HepG2 (cell line): Measurements from ENCODE around the gene CST3. TPM values are rescaled to one million over a fixed set of nuclear protein-coding genes. Genes with fewer than 3 reads are reported as not detected.

ENCODE experiments used
- ARID2 ChIP-seq: sonication (generic); formaldehyde crosslinking; IDR thresholded peaks from 2 replicates; pipeline ENCODE4 v1.8.1; 2022; ENCODE audit warnings: mild to moderate bottlenecking, missing genetic modification reagents, borderline replicate concordance
- ATF7-NPFF ChIP-seq: sonication (generic); formaldehyde crosslinking; IDR thresholded peaks from 2 replicates; pipeline ENCODE4 v1.8.1; 2023; ENCODE audit warnings: mild to moderate bottlenecking, low read depth, missing genetic modification reagents, moderate library complexity
- HOXA5 ChIP-seq: sonication (generic); formaldehyde crosslinking; IDR thresholded peaks from 2 replicates; pipeline ENCODE4 v1.4.0; 2020; ENCODE audit warnings: missing genetic modification reagents
- KAT2B ChIP-seq: fragments of 150-350 bp; IDR thresholded peaks from 2 replicates; pipeline ENCODE4 v1.6.1; 2014; ENCODE audit warnings: low read depth, low read length, borderline replicate concordance
- MZF1 ChIP-seq: sonication (generic); formaldehyde crosslinking; IDR thresholded peaks from 2 replicates; pipeline ENCODE4 v1.8.1; 2023; ENCODE audit warnings: mild to moderate bottlenecking, missing genetic modification reagents, borderline replicate concordance
- NR2C2 ChIP-seq: sonication (generic); formaldehyde crosslinking; IDR thresholded peaks from 2 replicates; pipeline ENCODE4 v1.4.0; 2020; ENCODE audit warnings: missing genetic modification reagents, mild to moderate bottlenecking, moderate library complexity, borderline replicate concordance
- PHF21A ChIP-seq: sonication (generic); formaldehyde crosslinking; IDR thresholded peaks from 2 replicates; pipeline ENCODE4 v1.5.0; 2020; ENCODE audit warnings: mild to moderate bottlenecking, missing genetic modification reagents
- RBM22 ChIP-seq: fragments of 200-400 bp; formaldehyde crosslinking; optimal IDR thresholded peaks from 2 replicates; pipeline ENCODE3; 2017; ENCODE audit warnings: mild to moderate bottlenecking, low read length, moderate library complexity
- SIX4 ChIP-seq: sonication (generic); formaldehyde crosslinking; IDR thresholded peaks from 2 replicates; pipeline ENCODE4 v1.4.0; 2020; ENCODE audit warnings: missing genetic modification reagents
- YEATS2 ChIP-seq: sonication (generic); formaldehyde crosslinking; IDR thresholded peaks from 2 replicates; pipeline ENCODE4 v1.4.0; 2020; ENCODE audit warnings: missing genetic modification reagents, borderline replicate concordance
- ZFP36L1 ChIP-seq: sonication (generic); formaldehyde crosslinking; IDR thresholded peaks from 2 replicates; pipeline ENCODE4 v1.8.0; 2022; ENCODE audit warnings: mild to moderate bottlenecking, missing genetic modification reagents, moderate library complexity
- ZHX1 ChIP-seq: sonication (generic); formaldehyde crosslinking; IDR thresholded peaks from 2 replicates; pipeline ENCODE4 v1.8.1; 2022; ENCODE audit warnings: low read depth, mild to moderate bottlenecking, missing genetic modification reagents
- ZNF224 ChIP-seq: sonication (generic); formaldehyde crosslinking; IDR thresholded peaks from 2 replicates; pipeline ENCODE4 v1.5.0; 2020; ENCODE audit warnings: mild to moderate bottlenecking, missing genetic modification reagents
- ZNF549 ChIP-seq: sonication (generic); formaldehyde crosslinking; IDR thresholded peaks from 2 replicates; pipeline ENCODE4 v1.5.0; 2020; ENCODE audit warnings: missing genetic modification reagents
- ZNF550 ChIP-seq: sonication (generic); formaldehyde crosslinking; IDR thresholded peaks from 2 replicates; pipeline ENCODE4 v1.4.0; 2020; ENCODE audit warnings: mild to moderate bottlenecking, missing genetic modification reagents, borderline replicate concordance
- polyA plus RNA-seq, 8 experiments: library from polyadenylated mRNA; depleted of rRNA in 3 of 8; stranded (reverse) in 7 of 8; unstranded in 1 of 8; fragments of >200 nt; fragmentation: Illumina TruSeq in 4 of 8; extraction: Trizol in 4 of 8; gene quantifications; 2 replicates each; pipeline versions ENCODE4 v1.2.1 to v1.2.3, GENCODE V29; 2011 to 2016; ENCODE audit warnings: low read depth in 4 of 8, missing spikeins in 1 of 8, mixed read lengths in 1 of 8; ENCODE audit not compliant: insufficient read depth in 1 of 8
- total RNA-seq, 5 experiments: library from RNA; depleted of rRNA; stranded (reverse); fragments of >200 nt; fragmentation: Illumina TruSeq; extraction: Trizol; gene quantifications; 2 replicates each; pipeline ENCODE4 v1.2.3, GENCODE V29; 2016; ENCODE audit warnings: low read depth in 1 of 5
- TF ChIP-seq, protein P1 (sequence below): sonication (generic); formaldehyde crosslinking; IDR thresholded peaks from 2 replicates; pipeline ENCODE4 v1.4.0; 2020; ENCODE audit warnings: missing genetic modification reagents, borderline replicate concordance
- TF ChIP-seq, protein P2 (sequence below): sonication (generic); formaldehyde crosslinking; IDR thresholded peaks from 2 replicates; pipeline ENCODE4 v1.8.0; 2022; ENCODE audit warnings: low read depth, missing genetic modification reagents
- TF ChIP-seq, protein P3 (sequence below): IDR thresholded peaks from 2 replicates; pipeline ENCODE4 v1.6.1; 2012; ENCODE audit warnings: low read depth, low read length, improper control_type of control experiment
- TF ChIP-seq, protein P4 (sequence below): IDR thresholded peaks from 2 replicates; pipeline ENCODE4 v1.6.1; 2016; ENCODE audit warnings: low read depth, control low read depth

CST3 gene
- total and polyA plus RNA-seq, 2 of the 13 experiments (the other 11 are each of a cell fraction or from before 2014, with no cell fraction given): 690 to 1,005 TPM

DNA sequence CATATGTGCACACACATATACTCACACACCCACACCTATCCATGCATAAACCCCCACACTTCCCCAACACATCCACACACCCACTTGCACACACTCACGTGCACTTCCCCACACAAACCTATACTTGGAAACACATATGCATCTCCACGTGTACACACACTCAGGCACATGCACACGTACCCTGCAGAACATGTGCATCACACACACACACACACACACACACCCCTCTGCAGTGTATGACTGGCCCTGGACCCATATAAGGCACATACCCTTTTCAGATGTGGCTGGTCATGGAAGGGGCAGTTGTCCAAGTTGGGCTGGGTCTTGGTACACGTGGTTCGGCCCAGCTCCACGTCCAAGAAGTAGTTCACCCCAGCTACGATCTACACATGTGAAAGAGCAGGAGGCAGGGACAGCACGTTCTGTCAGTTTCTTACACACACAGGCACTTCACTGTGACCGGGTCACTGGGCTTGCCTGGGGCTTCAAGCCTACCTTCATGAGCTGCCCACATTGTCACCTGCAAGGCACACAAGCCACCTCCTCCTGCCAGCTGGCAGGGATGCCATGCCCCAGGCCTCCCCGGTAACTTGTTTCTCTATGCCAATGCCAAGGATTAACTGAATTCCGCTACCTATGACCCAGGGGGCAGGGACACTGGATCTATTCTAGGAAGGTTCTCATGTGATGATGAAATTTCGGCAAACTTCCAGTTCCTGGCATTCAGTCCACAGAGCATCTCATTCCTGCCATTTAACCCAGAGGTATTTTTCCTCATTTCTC lies 2.6 kb downstream of the CST3 start (continued):
- TF ChIP-seq, protein P1, sequence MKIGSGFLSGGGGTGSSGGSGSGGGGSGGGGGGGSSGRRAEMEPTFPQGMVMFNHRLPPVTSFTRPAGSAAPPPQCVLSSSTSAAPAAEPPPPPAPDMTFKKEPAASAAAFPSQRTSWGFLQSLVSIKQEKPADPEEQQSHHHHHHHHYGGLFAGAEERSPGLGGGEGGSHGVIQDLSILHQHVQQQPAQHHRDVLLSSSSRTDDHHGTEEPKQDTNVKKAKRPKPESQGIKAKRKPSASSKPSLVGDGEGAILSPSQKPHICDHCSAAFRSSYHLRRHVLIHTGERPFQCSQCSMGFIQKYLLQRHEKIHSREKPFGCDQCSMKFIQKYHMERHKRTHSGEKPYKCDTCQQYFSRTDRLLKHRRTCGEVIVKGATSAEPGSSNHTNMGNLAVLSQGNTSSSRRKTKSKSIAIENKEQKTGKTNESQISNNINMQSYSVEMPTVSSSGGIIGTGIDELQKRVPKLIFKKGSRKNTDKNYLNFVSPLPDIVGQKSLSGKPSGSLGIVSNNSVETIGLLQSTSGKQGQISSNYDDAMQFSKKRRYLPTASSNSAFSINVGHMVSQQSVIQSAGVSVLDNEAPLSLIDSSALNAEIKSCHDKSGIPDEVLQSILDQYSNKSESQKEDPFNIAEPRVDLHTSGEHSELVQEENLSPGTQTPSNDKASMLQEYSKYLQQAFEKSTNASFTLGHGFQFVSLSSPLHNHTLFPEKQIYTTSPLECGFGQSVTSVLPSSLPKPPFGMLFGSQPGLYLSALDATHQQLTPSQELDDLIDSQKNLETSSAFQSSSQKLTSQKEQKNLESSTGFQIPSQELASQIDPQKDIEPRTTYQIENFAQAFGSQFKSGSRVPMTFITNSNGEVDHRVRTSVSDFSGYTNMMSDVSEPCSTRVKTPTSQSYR (CRISPR knock-in tag): no peak
- TF ChIP-seq ZFP36L1 (CRISPR knock-in tag) (no peak), YEATS2 (CRISPR knock-in tag) (no peak), SIX4 (CRISPR knock-in tag) (no peak), MZF1 (CRISPR knock-in tag) (no peak), KAT2B (no peak), RBM22 (peak; percentile 80), NR2C2 (CRISPR knock-in tag) (no peak), HOXA5 (CRISPR knock-in tag) (no peak), ATF7-NPFF (no peak), ZHX1 (no peak; the same call in 1 of the 2 replicates), PHF21A (no peak), ZNF224 (CRISPR knock-in tag) (no peak), ZNF549 (CRISPR knock-in tag) (no peak), ZNF550 (CRISPR knock-in tag) (no peak), ARID2 (CRISPR knock-in tag) (no peak)
- TF ChIP-seq, protein P2, sequence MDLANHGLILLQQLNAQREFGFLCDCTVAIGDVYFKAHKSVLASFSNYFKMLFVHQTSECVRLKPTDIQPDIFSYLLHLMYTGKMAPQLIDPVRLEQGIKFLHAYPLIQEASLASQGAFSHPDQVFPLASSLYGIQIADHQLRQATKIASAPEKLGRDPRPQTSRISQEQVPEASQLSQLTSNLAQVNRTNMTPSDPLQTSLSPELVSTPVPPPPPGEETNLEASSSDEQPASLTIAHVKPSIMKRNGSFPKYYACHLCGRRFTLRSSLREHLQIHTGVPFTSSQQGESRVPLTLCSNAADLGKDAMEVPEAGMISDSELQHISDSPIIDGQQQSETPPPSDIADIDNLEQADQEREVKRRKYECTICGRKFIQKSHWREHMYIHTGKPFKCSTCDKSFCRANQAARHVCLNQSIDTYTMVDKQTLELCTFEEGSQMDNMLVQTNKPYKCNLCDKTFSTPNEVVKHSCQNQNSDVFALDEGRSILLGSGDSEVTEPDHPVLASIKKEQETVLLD (CRISPR knock-in tag): peak; percentile 37; the same call in 1 of the 2 replicates
- TF ChIP-seq, protein P3, sequence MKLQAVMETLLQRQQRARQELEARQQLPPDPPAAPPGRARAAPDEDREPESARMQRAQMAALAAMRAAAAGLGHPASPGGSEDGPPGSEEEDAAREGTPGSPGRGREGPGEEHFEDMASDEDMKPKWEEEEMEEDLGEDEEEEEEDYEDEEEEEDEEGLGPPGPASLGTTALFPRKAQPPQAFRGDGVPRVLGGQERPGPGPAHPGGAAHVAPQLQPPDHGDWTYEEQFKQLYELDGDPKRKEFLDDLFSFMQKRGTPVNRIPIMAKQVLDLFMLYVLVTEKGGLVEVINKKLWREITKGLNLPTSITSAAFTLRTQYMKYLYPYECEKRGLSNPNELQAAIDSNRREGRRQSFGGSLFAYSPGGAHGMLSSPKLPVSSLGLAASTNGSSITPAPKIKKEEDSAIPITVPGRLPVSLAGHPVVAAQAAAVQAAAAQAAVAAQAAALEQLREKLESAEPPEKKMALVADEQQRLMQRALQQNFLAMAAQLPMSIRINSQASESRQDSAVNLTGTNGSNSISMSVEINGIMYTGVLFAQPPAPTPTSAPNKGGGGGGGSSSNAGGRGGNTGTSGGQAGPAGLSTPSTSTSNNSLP: no peak
- TF ChIP-seq, protein P4, sequence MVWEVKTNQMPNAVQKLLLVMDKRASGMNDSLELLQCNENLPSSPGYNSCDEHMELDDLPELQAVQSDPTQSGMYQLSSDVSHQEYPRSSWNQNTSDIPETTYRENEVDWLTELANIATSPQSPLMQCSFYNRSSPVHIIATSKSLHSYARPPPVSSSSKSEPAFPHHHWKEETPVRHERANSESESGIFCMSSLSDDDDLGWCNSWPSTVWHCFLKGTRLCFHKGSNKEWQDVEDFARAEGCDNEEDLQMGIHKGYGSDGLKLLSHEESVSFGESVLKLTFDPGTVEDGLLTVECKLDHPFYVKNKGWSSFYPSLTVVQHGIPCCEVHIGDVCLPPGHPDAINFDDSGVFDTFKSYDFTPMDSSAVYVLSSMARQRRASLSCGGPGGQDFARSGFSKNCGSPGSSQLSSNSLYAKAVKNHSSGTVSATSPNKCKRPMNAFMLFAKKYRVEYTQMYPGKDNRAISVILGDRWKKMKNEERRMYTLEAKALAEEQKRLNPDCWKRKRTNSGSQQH (CRISPR knock-in tag): no peak
